Daoy (cell line): ENCODE data around the gene LDLRAD3. TPM values are rescaled to one million over a fixed set of nuclear protein-coding genes. Genes with fewer than 3 reads are reported as not detected.

Experiments
- DNase-seq: peaks from one replicate; pipeline ENCODE4 v3.0.0-alpha.2; 2015; ENCODE audit warnings: low read depth
- total RNA-seq: library from RNA; depleted of rRNA; stranded (reverse); fragments of >200 nt; shearing (Covaris generic); gene quantifications from 2 replicates; pipeline ENCODE4 v1.2.3, GENCODE V29; 2014

LDLRAD3 gene
- total RNA-seq, 1 experiment from 2014 or later = 6.1 TPM

GRCh38 chr11:36104660-36104992, 160.8 kb downstream of the LDLRAD3 start:
- DNase-seq = no peak

GRCh38 chr11:36105743-36106581, 162.1 kb downstream of the LDLRAD3 start:
- DNase-seq = no peak

GRCh38 chr11:36107547-36107946, 163.7 kb downstream of the LDLRAD3 start:
- no peak for DNase-seq

GRCh38 chr11:36108881-36109589, 165.2 kb downstream of the LDLRAD3 start:
- DNase-seq = no peak

- DNase-seq = no peak
These were observed 165.7 kb downstream of the LDLRAD3 start for GRCh38 chr11:36109590-36109849.

GRCh38 chr11:36109850-36110606, 166.2 kb downstream of the LDLRAD3 start:
- no peak for DNase-seq

- DNase-seq = no peak
These were observed 167.0 kb downstream of the LDLRAD3 start for GRCh38 chr11:36110668-36111410.

- no peak for DNase-seq
These were observed 170.2 kb downstream of the LDLRAD3 start for GRCh38 chr11:36114095-36114494.

GRCh38 chr11:36115378-36115801, 171.5 kb downstream of the LDLRAD3 start:
- no peak for DNase-seq

GRCh38 chr11:36116161-36116560, 172.3 kb downstream of the LDLRAD3 start:
- no peak for DNase-seq

- DNase-seq = no peak
These were observed 174.2 kb downstream of the LDLRAD3 start for GRCh38 chr11:36118084-36118483.

GRCh38 chr11:36119300-36119699, 175.4 kb downstream of the LDLRAD3 start:
- no peak for DNase-seq

- no peak for DNase-seq
These were observed 177.2 kb downstream of the LDLRAD3 start for GRCh38 chr11:36121054-36121453.

- no peak for DNase-seq
These were observed 178.8 kb downstream of the LDLRAD3 start for GRCh38 chr11:36122671-36123070.

- DNase-seq = no peak
These were observed 179.7 kb downstream of the LDLRAD3 start for GRCh38 chr11:36123336-36124101.

- DNase-seq = no peak
These were observed 182.8 kb downstream of the LDLRAD3 start for GRCh38 chr11:36126678-36127077.

GRCh38 chr11:36127550-36127949, 183.7 kb downstream of the LDLRAD3 start:
- no peak for DNase-seq

- no peak for DNase-seq
These were observed 186.1 kb downstream of the LDLRAD3 start for GRCh38 chr11:36129955-36130354.

GRCh38 chr11:36130401-36130800, 186.5 kb downstream of the LDLRAD3 start:
- DNase-seq = peak; percentile 27

GRCh38 chr11:36131721-36132397, 188.0 kb downstream of the LDLRAD3 start:
- peak; percentile 39 for DNase-seq

GRCh38 chr11:36132940-36133339, 189.1 kb downstream of the LDLRAD3 start:
- DNase-seq = no peak
